GM23338 (cell line): ENCODE data around the gene KCTD2. TPM values are rescaled to one million over a fixed set of nuclear protein-coding genes. Genes with fewer than 3 reads are reported as not detected.

Experiments
- ATAC-seq: fragments of 200-7000 bp; cut with Tn5 transposase; 3 replicates; pipeline ENCODE4 v1.9.1; 2020
- DNase-seq: peaks from one replicate; pipeline ENCODE4 v3.0.0-alpha.2; 2015; ENCODE audit warnings: low spot score
- H2AFZ ChIP-seq: fragments of 200-600 bp; sonication (generic); 2 replicates; pipeline ENCODE4 v1.8.0; 2016; ENCODE audit warnings: antibody characterized with exemption, mild to moderate bottlenecking, moderate library complexity
- H3F3A ChIP-seq: fragments of 200-600 bp; sonication (generic); replicated peaks from 2 replicates; pipeline ENCODE4 v1.8.0; 2017; ENCODE audit warnings: antibody characterized with exemption, mixed run types, low read depth
- H3K27ac ChIP-seq: fragments of 200-600 bp; sonication (generic); 2 replicates; pipeline ENCODE4 v1.6.1; 2016; ENCODE audit warnings: low read depth
- H3K27me3 ChIP-seq: fragments of 200-600 bp; sonication (generic); 2 replicates; pipeline ENCODE4 v1.8.0; 2016; ENCODE audit warnings: mild to moderate bottlenecking, mixed run types, moderate library complexity; ENCODE audit not compliant: insufficient read depth
- H3K36me3 ChIP-seq: fragments of 200-600 bp; sonication (generic); 2 replicates; pipeline ENCODE4 v1.8.0; 2016; ENCODE audit warnings: mild to moderate bottlenecking; ENCODE audit not compliant: insufficient read depth
- H3K4me1 ChIP-seq: fragments of 200-600 bp; sonication (generic); 2 replicates; pipeline ENCODE4 v1.8.0; 2016; ENCODE audit warnings: mild to moderate bottlenecking, moderate library complexity; ENCODE audit not compliant: insufficient read depth
- H3K4me2 ChIP-seq: fragments of 200-600 bp; sonication (generic); 2 replicates; pipeline ENCODE4 v1.7.1; 2017; ENCODE audit warnings: mixed run types
- H3K4me3 ChIP-seq: fragments of 200-600 bp; sonication (generic); 2 replicates; pipeline ENCODE4 v1.6.1; 2016; ENCODE audit warnings: mixed run types
- H3K79me2 ChIP-seq: fragments of 200-600 bp; sonication (generic); replicated peaks from 2 replicates; pipeline ENCODE4 v1.8.0; 2017; ENCODE audit warnings: mild to moderate bottlenecking; ENCODE audit not compliant: insufficient read depth
- H3K9me2 ChIP-seq: fragments of 200-600 bp; sonication (generic); 2 replicates; pipeline ENCODE4 v1.8.0; 2017; ENCODE audit not compliant: insufficient read depth
- H4K20me1 ChIP-seq: fragments of 200-600 bp; sonication (generic); replicated peaks from 2 replicates; pipeline ENCODE4 v1.8.0; 2017; ENCODE audit warnings: mild to moderate bottlenecking; ENCODE audit not compliant: insufficient read depth
- H3K27ac Mint-ChIP-seq: 2 replicates; pipeline ENCODE4 v1.8.0; 2020; ENCODE audit warnings: inconsistent platforms, mild to moderate bottlenecking, moderate library complexity, mixed read lengths
- H3K27me3 Mint-ChIP-seq: 3 replicates; pipeline ENCODE4 v1.8.0; 2022; ENCODE audit warnings: low read depth, mild to moderate bottlenecking, moderate library complexity, mixed read lengths, inconsistent platforms; ENCODE audit not compliant: insufficient read depth, poor library complexity
- H3K36me3 Mint-ChIP-seq: 3 replicates; pipeline ENCODE4 v1.8.0; 2021; ENCODE audit warnings: low read depth, mild to moderate bottlenecking, inconsistent platforms, moderate library complexity, mixed read lengths
- H3K4me1 Mint-ChIP-seq: 3 replicates; pipeline ENCODE4 v1.8.0; 2020; ENCODE audit warnings: mild to moderate bottlenecking, inconsistent platforms, mixed read lengths
- H3K4me3 Mint-ChIP-seq: 3 replicates; pipeline ENCODE4 v1.8.0; 2021; ENCODE audit warnings: moderate library complexity, mild to moderate bottlenecking, inconsistent platforms, mixed read lengths
- H3K9me3 Mint-ChIP-seq: 3 replicates; pipeline ENCODE4 v1.8.0; 2020; ENCODE audit warnings: moderate library complexity, mild to moderate bottlenecking, inconsistent platforms, mixed read lengths
- ETS1 ChIP-seq: IDR thresholded peaks from 2 replicates; pipeline ENCODE4 v1.6.1; 2016; ENCODE audit warnings: antibody characterized with exemption
- EZH2phosphoT487 ChIP-seq: fragments of 200-600 bp; sonication (generic); IDR thresholded peaks from one replicate; pipeline ENCODE4 v1.8.1; 2018; ENCODE audit warnings: antibody characterized with exemption; ENCODE audit not compliant: unreplicated experiment
- JUNB ChIP-seq: IDR thresholded peaks from one replicate; pipeline ENCODE4 v1.6.1; 2016; ENCODE audit warnings: antibody characterized with exemption; ENCODE audit not compliant: unreplicated experiment
- polyA plus RNA-seq: library from polyadenylated mRNA; unstranded; fragments of >200 nt; fragmentation: Nextera tagmentation; extraction: Ambion mirVana; gene quantifications from 2 replicates; pipeline ENCODE4 v1.2.1, GENCODE V29; 2016
- total RNA-seq: library from RNA; depleted of rRNA; stranded (reverse); fragments of >200 nt; shearing (Covaris generic); gene quantifications from 2 replicates; pipeline ENCODE4 v1.2.3, GENCODE V29; 2014
- TF ChIP-seq, protein P1 (sequence below): fragments of 250-450 bp; sonication (Bioruptor Pico); IDR thresholded peaks from 2 replicates; pipeline ENCODE4 v1.5.0; 2020; ENCODE audit warnings: mild to moderate bottlenecking, moderate library complexity

KCTD2 gene
- total and polyA plus RNA-seq, 2 experiments from 2014 or later: 7.4 to 30.0 TPM

DNA sequence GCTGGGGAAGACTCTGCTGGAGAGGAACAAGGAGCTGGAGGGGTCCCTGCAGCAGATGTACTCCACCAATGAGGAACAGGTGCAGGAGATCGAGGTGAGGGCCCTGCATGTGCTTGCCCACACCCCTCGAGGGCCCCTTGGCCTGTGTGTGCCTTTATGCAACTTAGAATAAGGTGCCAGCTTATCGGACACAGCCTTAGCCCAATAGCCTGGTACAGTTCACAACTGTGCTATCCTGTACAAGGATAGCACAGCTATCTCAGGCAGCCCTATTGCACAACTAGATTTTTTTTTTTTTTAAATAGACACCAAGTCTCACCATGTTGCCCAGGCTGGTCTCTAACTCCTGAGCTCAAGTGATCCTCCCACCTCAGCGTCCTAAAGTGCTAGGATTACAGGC lies 47.5 kb upstream of the KCTD2 start (continued):
- TF ChIP-seq, protein P1, sequence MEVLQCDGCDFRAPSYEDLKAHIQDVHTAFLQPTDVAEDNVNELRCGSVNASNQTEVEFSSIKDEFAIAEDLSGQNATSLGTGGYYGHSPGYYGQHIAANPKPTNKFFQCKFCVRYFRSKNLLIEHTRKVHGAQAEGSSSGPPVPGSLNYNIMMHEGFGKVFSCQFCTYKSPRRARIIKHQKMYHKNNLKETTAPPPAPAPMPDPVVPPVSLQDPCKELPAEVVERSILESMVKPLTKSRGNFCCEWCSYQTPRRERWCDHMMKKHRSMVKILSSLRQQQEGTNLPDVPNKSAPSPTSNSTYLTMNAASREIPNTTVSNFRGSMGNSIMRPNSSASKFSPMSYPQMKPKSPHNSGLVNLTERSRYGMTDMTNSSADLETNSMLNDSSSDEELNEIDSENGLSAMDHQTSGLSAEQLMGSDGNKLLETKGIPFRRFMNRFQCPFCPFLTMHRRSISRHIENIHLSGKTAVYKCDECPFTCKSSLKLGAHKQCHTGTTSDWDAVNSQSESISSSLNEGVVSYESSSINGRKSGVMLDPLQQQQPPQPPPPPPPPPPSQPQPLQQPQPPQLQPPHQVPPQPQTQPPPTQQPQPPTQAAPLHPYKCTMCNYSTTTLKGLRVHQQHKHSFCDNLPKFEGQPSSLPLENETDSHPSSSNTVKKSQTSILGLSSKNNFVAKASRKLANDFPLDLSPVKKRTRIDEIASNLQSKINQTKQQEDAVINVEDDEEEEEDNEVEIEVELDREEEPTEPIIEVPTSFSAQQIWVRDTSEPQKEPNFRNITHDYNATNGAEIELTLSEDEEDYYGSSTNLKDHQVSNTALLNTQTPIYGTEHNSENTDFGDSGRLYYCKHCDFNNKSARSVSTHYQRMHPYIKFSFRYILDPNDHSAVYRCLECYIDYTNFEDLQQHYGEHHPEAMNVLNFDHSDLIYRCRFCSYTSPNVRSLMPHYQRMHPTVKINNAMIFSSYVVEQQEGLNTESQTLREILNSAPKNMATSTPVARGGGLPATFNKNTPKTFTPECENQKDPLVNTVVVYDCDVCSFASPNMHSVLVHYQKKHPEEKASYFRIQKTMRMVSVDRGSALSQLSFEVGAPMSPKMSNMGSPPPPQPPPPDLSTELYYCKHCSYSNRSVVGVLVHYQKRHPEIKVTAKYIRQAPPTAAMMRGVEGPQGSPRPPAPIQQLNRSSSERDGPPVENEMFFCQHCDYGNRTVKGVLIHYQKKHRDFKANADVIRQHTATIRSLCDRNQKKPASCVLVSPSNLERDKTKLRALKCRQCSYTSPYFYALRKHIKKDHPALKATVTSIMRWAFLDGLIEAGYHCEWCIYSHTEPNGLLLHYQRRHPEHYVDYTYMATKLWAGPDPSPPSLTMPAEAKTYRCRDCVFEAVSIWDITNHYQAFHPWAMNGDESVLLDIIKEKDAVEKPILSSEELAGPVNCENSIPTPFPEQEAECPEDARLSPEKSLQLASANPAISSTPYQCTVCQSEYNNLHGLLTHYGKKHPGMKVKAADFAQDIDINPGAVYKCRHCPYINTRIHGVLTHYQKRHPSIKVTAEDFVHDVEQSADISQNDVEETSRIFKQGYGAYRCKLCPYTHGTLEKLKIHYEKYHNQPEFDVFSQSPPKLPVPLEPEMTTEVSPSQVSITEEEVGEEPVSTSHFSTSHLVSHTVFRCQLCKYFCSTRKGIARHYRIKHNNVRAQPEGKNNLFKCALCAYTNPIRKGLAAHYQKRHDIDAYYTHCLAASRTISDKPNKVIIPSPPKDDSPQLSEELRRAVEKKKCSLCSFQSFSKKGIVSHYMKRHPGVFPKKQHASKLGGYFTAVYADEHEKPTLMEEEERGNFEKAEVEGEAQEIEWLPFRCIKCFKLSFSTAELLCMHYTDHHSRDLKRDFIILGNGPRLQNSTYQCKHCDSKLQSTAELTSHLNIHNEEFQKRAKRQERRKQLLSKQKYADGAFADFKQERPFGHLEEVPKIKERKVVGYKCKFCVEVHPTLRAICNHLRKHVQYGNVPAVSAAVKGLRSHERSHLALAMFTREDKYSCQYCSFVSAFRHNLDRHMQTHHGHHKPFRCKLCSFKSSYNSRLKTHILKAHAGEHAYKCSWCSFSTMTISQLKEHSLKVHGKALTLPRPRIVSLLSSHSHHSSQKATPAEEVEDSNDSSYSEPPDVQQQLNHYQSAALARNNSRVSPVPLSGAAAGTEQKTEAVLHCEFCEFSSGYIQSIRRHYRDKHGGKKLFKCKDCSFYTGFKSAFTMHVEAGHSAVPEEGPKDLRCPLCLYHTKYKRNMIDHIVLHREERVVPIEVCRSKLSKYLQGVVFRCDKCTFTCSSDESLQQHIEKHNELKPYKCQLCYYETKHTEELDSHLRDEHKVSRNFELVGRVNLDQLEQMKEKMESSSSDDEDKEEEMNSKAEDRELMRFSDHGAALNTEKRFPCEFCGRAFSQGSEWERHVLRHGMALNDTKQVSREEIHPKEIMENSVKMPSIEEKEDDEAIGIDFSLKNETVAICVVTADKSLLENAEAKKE (CRISPR knock-in tag): no peak
- no peak for TF ChIP-seq ETS1
- TF ChIP-seq EZH2phosphoT487: no peak

GRCh38 chr17:75001915-75002843 lies 44.8 kb upstream of the KCTD2 start:
- Mint-ChIP-seq H3K9me3 (no peaks in the 10 kb centered on the region; the same call in 2 of the 3 replicates), H3K27ac (no peak overlapping the region; the same call in none of the 2 replicates), H3K4me3 (no peak overlapping the region), H3K4me1 (no peaks in the 10 kb centered on the region; the same call in 2 of the 3 replicates), H3K36me3 (peaks cover 16% of the 10 kb centered on the region), H3K27me3 (peaks cover 4% of the 10 kb centered on the region)
- no peaks in the 10 kb centered on the region for H3K79me2 ChIP-seq
- ATAC-seq (no peak), DNase-seq (no peak)
- no peaks in the 10 kb centered on the region for H3K4me1 ChIP-seq
- H3K4me3 ChIP-seq: no peak overlapping the region
- TF ChIP-seq, protein P1 (CRISPR knock-in tag): no peak
- TF ChIP-seq JUNB: no peak
- H3K27ac ChIP-seq: no peak overlapping the region
- H4K20me1 ChIP-seq: no peaks in the 10 kb centered on the region; the same call in 1 of the 2 replicates
- no peaks in the 10 kb centered on the region for H3K9me2 ChIP-seq
- H3K27me3 ChIP-seq: no peaks in the 10 kb centered on the region
- peaks cover 3% of the 10 kb centered on the region; the same call in 1 of the 2 replicates for H3K36me3 ChIP-seq
- H2AFZ ChIP-seq: no peak overlapping the region
- no peaks in the 10 kb centered on the region for H3F3A ChIP-seq
- H3K4me2 ChIP-seq: no peak overlapping the region
